ENCODE measurements around the gene ZBTB20. TPM values are rescaled to one million over a fixed set of nuclear protein-coding genes. Genes with fewer than 3 reads are reported as not detected.

The ZBTB20 gene
- total RNA-seq, 8 experiments from 2014 or later, result 21.8 to 62.6 (median 39.5) TPM

GRCh38 chr3:115038817-115039216, 108.3 kb downstream of the ZBTB20 start:
- Histone ChIP-seq H3K4me3 (no peak overlapping the region), H3K4me1 (replicated peaks in 1 of 2) (peaks cover 0 to 5% of the 10 kb centered on the region in 2 donors), H3K27ac (no peak overlapping the region)
- ATAC-seq (replicated peaks in 6 of 8), result no peak
- WGBS, 10 experiments, result 71 to 100% (median 89%) methylated on average over 1 of the region's 1 CpG; no CpG with 5 or more reads in 1 of the 10 experiments
- in situ Hi-C loops (cut with MboI; ENCODE audit: low pct_unique_long_range_greater_than_20kb in 2 of 9, low sequenced_read_pairs in 9 of 9, unreplicated experiment in 9 of 9), result no loop called here

- Histone ChIP-seq H3K4me1 (replicated peaks in 1 of 2) (no peaks in the 10 kb centered on the region), H3K4me3 (no peak overlapping the region), H3K27ac (no peak overlapping the region)
- WGBS, 10 experiments, result 71 to 100% (median 87%) methylated on average over 1 of the region's 1 CpG; no CpG with 5 or more reads in 2 of the 10 experiments
- ATAC-seq (replicated peaks in 6 of 8), result no peak
- in situ Hi-C loops (cut with MboI; ENCODE audit: low pct_unique_long_range_greater_than_20kb in 2 of 9, low sequenced_read_pairs in 9 of 9, unreplicated experiment in 9 of 9), result no loop called here
Observed at GRCh38 chr3:115022835-115023398, 124.2 kb downstream of the ZBTB20 start.

- no peak for ATAC-seq (replicated peaks in 6 of 8)
- in situ Hi-C loops (cut with MboI; ENCODE audit: low pct_unique_long_range_greater_than_20kb in 2 of 9, low sequenced_read_pairs in 9 of 9, unreplicated experiment in 9 of 9), result no loop called here
- 59 to 100% (median 83%) methylated on average over 1 to 2 of the region's 2 CpGs for whole genome bisulfite sequencing, 10 experiments
- no peak overlapping the region for H3K4me3 ChIP-seq
- H3K27ac ChIP-seq, result no peak overlapping the region
- H3K4me1 ChIP-seq (replicated peaks in 1 of 2), result no peaks in the 10 kb centered on the region
Observed at GRCh38 chr3:115022199-115022598, 124.9 kb downstream of the ZBTB20 start.

- H3K4me3 ChIP-seq, result no peak overlapping the region
- WGBS, 10 experiments, result 53 to 100% (median 93%) methylated on average over 1 to 2 of the region's 2 CpGs; no CpG with 5 or more reads in 1 of the 10 experiments
- no peak overlapping the region for H3K27ac ChIP-seq
- in situ Hi-C loops (cut with MboI; ENCODE audit: low pct_unique_long_range_greater_than_20kb in 2 of 9, low sequenced_read_pairs in 9 of 9, unreplicated experiment in 9 of 9), result no loop called here
- no peaks in the 10 kb centered on the region for H3K4me1 ChIP-seq (replicated peaks in 1 of 2)
- no peak for ATAC-seq (replicated peaks in 6 of 8)
Observed at GRCh38 chr3:115021061-115021460, 126.0 kb downstream of the ZBTB20 start.

GRCh38 chr3:115019900-115020299, 127.2 kb downstream of the ZBTB20 start:
- ATAC-seq (replicated peaks in 6 of 8), result no peak
- 50 to 100% (median 90%) methylated on average over 1 of the region's 1 CpG; no CpG with 5 or more reads in 2 of the 10 experiments for WGBS, 10 experiments

GRCh38 chr3:115018694-115019093, 128.4 kb downstream of the ZBTB20 start:
- Histone ChIP-seq H3K27ac (no peak overlapping the region), H3K4me1 (replicated peaks in 1 of 2) (no peaks in the 10 kb centered on the region), H3K4me3 (no peak overlapping the region)
- in situ Hi-C loops (cut with MboI; ENCODE audit: low pct_unique_long_range_greater_than_20kb in 2 of 9, low sequenced_read_pairs in 9 of 9, unreplicated experiment in 9 of 9), result no loop called here
- WGBS, 10 experiments, result 10 to 100% (median 89%) methylated on average over 1 to 2 of the region's 2 CpGs
- no peak for ATAC-seq (replicated peaks in 6 of 8)

More at GRCh38 chr3:115019900-115020299, 127.2 kb downstream of the ZBTB20 start:
- in situ Hi-C loops (cut with MboI; ENCODE audit: low pct_unique_long_range_greater_than_20kb in 2 of 9, low sequenced_read_pairs in 9 of 9, unreplicated experiment in 9 of 9), result no loop called here
- H3K4me3 ChIP-seq, result no peak overlapping the region
- H3K4me1 ChIP-seq (replicated peaks in 1 of 2), result no peaks in the 10 kb centered on the region
- H3K27ac ChIP-seq, result no peak overlapping the region

GRCh38 chr3:115007966-115008365, 139.1 kb downstream of the ZBTB20 start:
- Histone ChIP-seq H3K4me1 (replicated peaks in 1 of 2) (no peaks in the 10 kb centered on the region), H3K27ac (no peak overlapping the region), H3K4me3 (no peak overlapping the region)
- WGBS, 10 experiments, result 14 to 100% (median 85%) methylated on average over 1 of the region's 1 CpG; no CpG with 5 or more reads in 2 of the 10 experiments
- in situ Hi-C loops (cut with MboI; ENCODE audit: low pct_unique_long_range_greater_than_20kb in 2 of 9, low sequenced_read_pairs in 9 of 9, unreplicated experiment in 9 of 9), result no loop called here
- no peak for ATAC-seq (replicated peaks in 6 of 8)

GRCh38 chr3:115004201-115005140, 142.6 kb downstream of the ZBTB20 start:
- WGBS, 10 experiments, result 61 to 95% (median 87%) methylated on average over 1 to 2 of the region's 2 CpGs
- Histone ChIP-seq H3K27ac (no peak overlapping the region), H3K4me1 (replicated peaks in 1 of 2) (no peaks in the 10 kb centered on the region), H3K4me3 (no peak overlapping the region)
- ATAC-seq (replicated peaks in 6 of 8), result peak in 1 of 8 experiments; percentile 28
- in situ Hi-C loops (cut with MboI; ENCODE audit: low pct_unique_long_range_greater_than_20kb in 2 of 9, low sequenced_read_pairs in 9 of 9, unreplicated experiment in 9 of 9), result no loop called here

- WGBS, 10 experiments, result 37 to 100% (median 85%) methylated on average over 1 to 2 of the region's 2 CpGs
- in situ Hi-C loops (cut with MboI; ENCODE audit: low pct_unique_long_range_greater_than_20kb in 2 of 9, low sequenced_read_pairs in 9 of 9, unreplicated experiment in 9 of 9), result no loop called here
- H3K4me1 ChIP-seq (replicated peaks in 1 of 2), result no peaks in the 10 kb centered on the region
- H3K4me3 ChIP-seq, result no peak overlapping the region
- ATAC-seq (replicated peaks in 6 of 8), result no peak
- H3K27ac ChIP-seq, result no peak overlapping the region
Observed at GRCh38 chr3:114998971-114999579, 148.0 kb downstream of the ZBTB20 start.

GRCh38 chr3:114994554-114995341, 152.3 kb downstream of the ZBTB20 start:
- peak in 1 of 8 experiments; percentile 79 for ATAC-seq (replicated peaks in 6 of 8)
- Histone ChIP-seq H3K4me3 (no peak overlapping the region), H3K27ac (no peak overlapping the region), H3K4me1 (replicated peaks in 1 of 2) (no peaks in the 10 kb centered on the region)
- in situ Hi-C loops (cut with MboI; ENCODE audit: low pct_unique_long_range_greater_than_20kb in 2 of 9, low sequenced_read_pairs in 9 of 9, unreplicated experiment in 9 of 9), result no loop called here
- 17 to 100% (median 75%) methylated on average over 1 to 6 of the region's 6 CpGs for WGBS, 10 experiments

GRCh38 chr3:114985776-114986175, 161.3 kb downstream of the ZBTB20 start:
- Histone ChIP-seq H3K4me1 (replicated peaks in 1 of 2) (no peaks in the 10 kb centered on the region), H3K4me3 (no peak overlapping the region), H3K27ac (no peak overlapping the region)
- WGBS, 10 experiments, result 50 to 100% (median 100%) methylated on average over 1 of the region's 1 CpG; no CpG with 5 or more reads in 5 of the 10 experiments
- in situ Hi-C loops (cut with MboI; ENCODE audit: low pct_unique_long_range_greater_than_20kb in 2 of 9, low sequenced_read_pairs in 9 of 9, unreplicated experiment in 9 of 9), result no loop called here
- ATAC-seq (replicated peaks in 6 of 8), result no peak

GRCh38 chr3:114983248-114983647, 163.8 kb downstream of the ZBTB20 start:
- Histone ChIP-seq H3K4me3 (no peak overlapping the region), H3K4me1 (replicated peaks in 1 of 2) (no peaks in the 10 kb centered on the region), H3K27ac (no peak overlapping the region)
- in situ Hi-C loops (cut with MboI; ENCODE audit: low pct_unique_long_range_greater_than_20kb in 2 of 9, low sequenced_read_pairs in 9 of 9, unreplicated experiment in 9 of 9), result no loop called here
- no peak for ATAC-seq (replicated peaks in 6 of 8)
- 76 to 100% (median 93%) methylated on average over 3 to 6 of the region's 6 CpGs for WGBS, 10 experiments

All from motor neuron (in vitro differentiated cells).